PFSK-1 (cell line): ENCODE measurements around the gene ST7.

Source experiments
- FOXP2 ChIP-seq: optimal IDR thresholded peaks from 2 replicates; pipeline ENCODE3; 2011; ENCODE audit warnings: borderline replicate concordance, control low read depth, inconsistent platforms; ENCODE audit not compliant: insufficient read depth; ENCODE audit errors: extremely low read length, extremely low read depth
- POLR2AphosphoS5 ChIP-seq: IDR thresholded peaks from 2 replicates; pipeline ENCODE4 v1.6.1; 2012; ENCODE audit warnings: low read depth, mild to moderate bottlenecking, control low read depth, low read length, moderate library complexity
- REST ChIP-seq, 2 experiments: IDR thresholded peaks; 2 replicates each; pipeline versions ENCODE4 v1.6.1 to v1.8.0; 2011 to 2012; ENCODE audit warnings: low read depth in 2 of 2, low read length in 2 of 2, control low read depth in 1 of 2, inconsistent platforms in 1 of 2, mild to moderate bottlenecking in 1 of 2, moderate library complexity in 1 of 2; ENCODE audit not compliant: insufficient read depth in 1 of 2
- SIN3A ChIP-seq: IDR thresholded peaks from 2 replicates; pipeline ENCODE4 v1.6.1; 2012; ENCODE audit warnings: mild to moderate bottlenecking, low read length, moderate library complexity, borderline replicate concordance; ENCODE audit not compliant: insufficient read depth
- TAF1 ChIP-seq: IDR thresholded peaks from 2 replicates; pipeline ENCODE4 v1.6.1; 2012; ENCODE audit warnings: low read length, control low read depth, borderline replicate concordance; ENCODE audit not compliant: insufficient read depth

The ST7 gene

DNA sequence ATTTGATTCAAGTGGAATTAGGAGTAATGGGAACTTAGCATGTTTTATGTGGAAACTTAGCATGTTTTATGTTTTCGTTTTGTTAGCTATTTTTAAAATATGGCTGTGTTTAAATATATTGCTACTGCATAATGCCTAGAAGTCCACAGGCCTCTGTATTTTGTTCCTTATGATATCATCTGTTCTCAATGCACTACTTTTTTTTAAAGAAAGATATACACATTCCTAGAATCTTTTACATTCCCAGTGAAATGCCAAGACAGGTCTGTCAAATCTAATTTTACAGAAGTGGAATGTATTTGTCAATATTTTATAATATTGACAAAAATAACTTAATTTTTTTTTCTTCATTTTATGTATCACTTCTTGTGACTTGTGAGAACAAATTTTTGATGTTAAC, 51.6 kb downstream of the ST7 start:
- no peak for TF ChIP-seq FOXP2
- no peak for TF ChIP-seq SIN3A

- TF ChIP-seq REST (IDR thresholded peaks at IDR 0.05; ENCODE audit: insufficient read depth in 1 of 2, low read depth in 2 of 2, low read length in 2 of 2) = no peak
- TF ChIP-seq SIN3A = no peak
- TF ChIP-seq TAF1 = no peak
- TF ChIP-seq FOXP2 = no peak
- TF ChIP-seq POLR2AphosphoS5 = no peak
Measured at GRCh38 chr7:117005449-117005848, 52.1 kb downstream of the ST7 start.

- TF ChIP-seq FOXP2 (no peak), POLR2AphosphoS5 (no peak), SIN3A (no peak), TAF1 (no peak), REST (IDR thresholded peaks at IDR 0.05; ENCODE audit: insufficient read depth in 1 of 2, low read depth in 2 of 2, low read length in 2 of 2) (no peak)
Measured at GRCh38 chr7:117006907-117007684, 53.8 kb downstream of the ST7 start.

DNA sequence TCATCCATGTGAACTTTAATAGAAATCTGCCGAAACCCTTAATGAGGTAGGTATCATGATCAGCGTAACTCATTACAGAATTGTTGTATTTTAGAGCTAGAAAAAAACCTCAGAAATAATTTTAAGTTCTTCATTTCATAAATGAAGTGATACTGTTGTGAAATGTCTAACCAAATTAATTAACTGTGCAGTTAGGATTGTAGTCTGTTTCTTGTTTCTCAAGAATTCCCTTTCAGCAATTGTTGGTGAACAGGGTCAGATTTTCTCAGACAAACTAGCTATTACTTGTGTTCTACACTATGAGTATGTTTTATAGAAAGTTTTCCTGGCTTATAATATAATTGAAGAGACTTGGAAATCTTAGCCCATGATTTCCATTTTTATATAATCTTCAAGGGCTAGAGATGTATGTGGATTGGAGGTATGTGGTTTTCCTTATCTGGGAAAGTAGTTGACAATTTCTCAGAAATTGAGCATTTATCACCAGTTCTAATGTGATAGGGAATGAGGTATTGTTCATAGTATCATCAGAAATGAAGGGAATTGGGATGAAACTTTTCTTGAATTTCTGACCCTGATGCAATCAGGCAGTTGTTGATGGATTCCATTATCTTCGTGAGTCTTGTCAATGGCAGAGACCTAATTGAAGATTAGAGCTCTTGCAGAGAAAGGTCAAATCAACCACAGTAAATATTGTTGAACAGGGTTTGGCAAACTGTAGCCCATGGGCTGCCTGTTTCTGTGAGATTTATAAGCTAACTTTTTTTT, 55.0 kb downstream of the ST7 start:
- TF ChIP-seq FOXP2 (no peak), POLR2AphosphoS5 (no peak)

GRCh38 chr7:117008886-117009531, 55.7 kb downstream of the ST7 start:
- TF ChIP-seq POLR2AphosphoS5 (no peak), SIN3A (no peak), FOXP2 (no peak), REST (IDR thresholded peaks at IDR 0.05; ENCODE audit: insufficient read depth in 1 of 2, low read depth in 2 of 2, low read length in 2 of 2) (no peak), TAF1 (no peak)
